Astrocyte (in vitro differentiated cells and primary cell): Measurements from ENCODE around the gene SLC39A7. TPM values are rescaled to one million over a fixed set of nuclear protein-coding genes. Genes with fewer than 3 reads are reported as not detected.

Experiments used
- DNase-seq: peaks from one replicate; pipeline ENCODE4 v3.0.0-alpha.2; 2010; ENCODE audit warnings: low read depth
- FAIRE-seq: peaks from 2 replicates; lab custom pipeline; 2011; peaks lifted over from hg19 to GRCh38; lab: Jason Lieb, UNC
- H2AFZ ChIP-seq: 2 replicates; pipeline ENCODE4 v1.6.0; 2012; ENCODE audit warnings: low read depth, low read length, inconsistent platforms
- H3K27ac ChIP-seq: 2 replicates; pipeline ENCODE4 v1.5.1; 2011; ENCODE audit warnings: low read depth, low read length, inconsistent platforms
- H3K27me3 ChIP-seq: 2 replicates; pipeline ENCODE4 v1.6.0; 2011; ENCODE audit warnings: low read length, inconsistent platforms; ENCODE audit not compliant: insufficient read depth
- H3K36me3 ChIP-seq: 2 replicates; pipeline ENCODE4 v1.5.1; 2011; ENCODE audit warnings: low read length, inconsistent platforms; ENCODE audit not compliant: insufficient read depth
- H3K4me1 ChIP-seq: 2 replicates; pipeline ENCODE4 v1.5.1; 2011; ENCODE audit warnings: low read length, inconsistent platforms; ENCODE audit not compliant: insufficient read depth
- H3K4me2 ChIP-seq: 2 replicates; pipeline ENCODE4 v1.6.0; 2012; ENCODE audit warnings: low read length, inconsistent platforms
- H3K4me3 ChIP-seq: 2 replicates; pipeline ENCODE4 v1.5.1; 2011; ENCODE audit warnings: low read depth, mild to moderate bottlenecking, low read length, inconsistent platforms; ENCODE audit not compliant: insufficient read depth
- H3K79me2 ChIP-seq: 2 replicates; pipeline ENCODE4 v1.6.0; 2012; ENCODE audit warnings: mild to moderate bottlenecking, low read length, inconsistent platforms; ENCODE audit not compliant: insufficient read depth
- H3K9ac ChIP-seq: 2 replicates; pipeline ENCODE4 v1.6.0; 2012; ENCODE audit warnings: mild to moderate bottlenecking, low read length, inconsistent platforms
- H3K9me3 ChIP-seq: 2 replicates; pipeline ENCODE4 v1.5.1; 2012; ENCODE audit warnings: low read depth, mild to moderate bottlenecking, low read length, inconsistent platforms; ENCODE audit not compliant: insufficient read depth
- H4K20me1 ChIP-seq: 2 replicates; pipeline ENCODE4 v1.6.0; 2012; ENCODE audit warnings: low read length, inconsistent platforms; ENCODE audit not compliant: insufficient read depth
- H3K27ac Mint-ChIP-seq: one replicate; pipeline ENCODE4 v1.8.0; 2021; ENCODE audit warnings: mild to moderate bottlenecking, mixed read lengths; ENCODE audit not compliant: unreplicated experiment
- H3K27me3 Mint-ChIP-seq: one replicate; pipeline ENCODE4 v1.8.0; 2021; ENCODE audit warnings: low read depth, mixed read lengths; ENCODE audit not compliant: unreplicated experiment
- H3K36me3 Mint-ChIP-seq: one replicate; pipeline ENCODE4 v1.8.0; 2021; ENCODE audit warnings: low read depth, mixed read lengths; ENCODE audit not compliant: unreplicated experiment
- H3K4me1 Mint-ChIP-seq: one replicate; pipeline ENCODE4 v1.8.0; 2021; ENCODE audit warnings: low read depth, mixed read lengths; ENCODE audit not compliant: unreplicated experiment
- H3K4me3 Mint-ChIP-seq: one replicate; pipeline ENCODE4 v1.8.0; 2021; ENCODE audit warnings: mild to moderate bottlenecking, moderate library complexity, mixed read lengths; ENCODE audit not compliant: unreplicated experiment
- H3K9me3 Mint-ChIP-seq: one replicate; pipeline ENCODE4 v1.8.0; 2021; ENCODE audit warnings: mild to moderate bottlenecking, mixed read lengths; ENCODE audit not compliant: unreplicated experiment
- CTCF ChIP-seq: IDR thresholded peaks from 2 replicates; pipeline ENCODE4 v1.5.1; 2011; ENCODE audit warnings: low read depth, mild to moderate bottlenecking, inconsistent platforms, low read length, moderate library complexity; ENCODE audit not compliant: insufficient read depth
- EZH2 ChIP-seq: IDR thresholded peaks from 2 replicates; pipeline ENCODE4 v1.6.1; 2012; ENCODE audit warnings: mild to moderate bottlenecking, low read length, inconsistent platforms; ENCODE audit not compliant: insufficient read depth
- total RNA-seq: library from RNA; stranded (reverse); gene quantifications from 2 replicates; pipeline ENCODE4 v1.2.1, GENCODE V29; 2021

SLC39A7 gene
- total RNA-seq, 1 donor from 2014 or later = 150 TPM

GRCh38 chr6:33215271-33216116 is 14.8 kb downstream of the SLC39A7 start:
- Histone ChIP-seq H3K4me2 (no peak overlapping the region), H3K79me2 (no peaks in the 10 kb centered on the region), H3K9me3 (no peaks in the 10 kb centered on the region), H4K20me1 (no peaks in the 10 kb centered on the region), H3K4me1 (peaks cover 4% of the 10 kb centered on the region), H3K27me3 (no peaks in the 10 kb centered on the region), H3K9ac (no peak overlapping the region), H3K27ac (no peak overlapping the region), H3K4me3 (no peak overlapping the region), H2AFZ (no peak overlapping the region), H3K36me3 (peaks cover 5% of the 10 kb centered on the region)
- peaks cover 41% of the 10 kb centered on the region for H3K27me3 Mint-ChIP-seq
- H3K9me3 Mint-ChIP-seq = peaks cover 2% of the 10 kb centered on the region
- no peak for TF ChIP-seq EZH2
- TF ChIP-seq CTCF = no peak
- H3K27ac Mint-ChIP-seq = no peak overlapping the region
- FAIRE-seq (no peak), DNase-seq (no peak)
- H3K4me3 Mint-ChIP-seq = no peak overlapping the region
- peaks cover 6% of the 10 kb centered on the region for H3K4me1 Mint-ChIP-seq
- peaks cover 4% of the 10 kb centered on the region for H3K36me3 Mint-ChIP-seq

GRCh38 chr6:33216117-33216649 is 15.5 kb downstream of the SLC39A7 start:
- Mint-ChIP-seq H3K4me1 (peaks cover 6% of the 10 kb centered on the region), H3K36me3 (peaks cover 2% of the 10 kb centered on the region), H3K27ac (no peak overlapping the region), H3K9me3 (peaks cover 2% of the 10 kb centered on the region), H3K4me3 (no peak overlapping the region), H3K27me3 (peaks cover 41% of the 10 kb centered on the region)
- no peak for FAIRE-seq
- H3K27me3 ChIP-seq = no peaks in the 10 kb centered on the region
- no peaks in the 10 kb centered on the region for H3K79me2 ChIP-seq
- no peaks in the 10 kb centered on the region for H3K9me3 ChIP-seq
- no peak overlapping the region for H3K9ac ChIP-seq
- no peak for DNase-seq
- H3K4me2 ChIP-seq = no peak overlapping the region
- H3K36me3 ChIP-seq = no peaks in the 10 kb centered on the region
- H2AFZ ChIP-seq = no peak overlapping the region
- peaks cover 4% of the 10 kb centered on the region for H3K4me1 ChIP-seq
- H4K20me1 ChIP-seq = no peaks in the 10 kb centered on the region
- TF ChIP-seq EZH2 (no peak), CTCF (no peak)
- H3K27ac ChIP-seq = no peak overlapping the region
- H3K4me3 ChIP-seq = no peak overlapping the region

GRCh38 chr6:33217246-33217645 is 16.6 kb downstream of the SLC39A7 start:
- no peaks in the 10 kb centered on the region for H3K9me3 ChIP-seq
- H3K36me3 ChIP-seq = no peaks in the 10 kb centered on the region

More at GRCh38 chr6:33217246-33217645, 16.6 kb downstream of the SLC39A7 start:
- Mint-ChIP-seq H3K27me3 (peaks cover 49% of the 10 kb centered on the region), H3K4me3 (no peak overlapping the region), H3K27ac (no peak overlapping the region), H3K4me1 (peaks cover 6% of the 10 kb centered on the region), H3K36me3 (peaks cover 2% of the 10 kb centered on the region), H3K9me3 (peaks cover 4% of the 10 kb centered on the region)
- no peak overlapping the region for H2AFZ ChIP-seq
- H4K20me1 ChIP-seq = no peaks in the 10 kb centered on the region
- H3K27me3 ChIP-seq = peaks cover 3% of the 10 kb centered on the region
- no peak overlapping the region for H3K27ac ChIP-seq
- H3K4me1 ChIP-seq = peaks cover 4% of the 10 kb centered on the region
- no peak overlapping the region for H3K4me3 ChIP-seq
- no peak overlapping the region for H3K4me2 ChIP-seq
- FAIRE-seq (no peak), DNase-seq (no peak)
- no peaks in the 10 kb centered on the region for H3K79me2 ChIP-seq
- no peak overlapping the region for H3K9ac ChIP-seq
- TF ChIP-seq EZH2 = no peak
